IPS-20b (cell line): ENCODE results near the gene NCK2.

ENCODE experiments used
- H3K27ac ChIP-seq: one replicate; pipeline ENCODE4 v1.5.1; 2013; ENCODE audit warnings: low read length
- H3K27me3 ChIP-seq: 2 replicates; pipeline ENCODE4 v1.6.1; 2013; ENCODE audit warnings: mild to moderate bottlenecking, low read length, inconsistent platforms; ENCODE audit not compliant: insufficient read depth
- H3K36me3 ChIP-seq: 2 replicates; pipeline ENCODE4 v1.6.1; 2013; ENCODE audit warnings: low read depth, mild to moderate bottlenecking, inconsistent platforms, low read length, moderate library complexity; ENCODE audit not compliant: insufficient read depth
- H3K4me1 ChIP-seq: 2 replicates; pipeline ENCODE4 v1.6.1; 2013; ENCODE audit warnings: mild to moderate bottlenecking, control low read depth, inconsistent platforms, low read length, moderate library complexity; ENCODE audit not compliant: insufficient read depth
- H3K4me3 ChIP-seq: 2 replicates; pipeline ENCODE4 v1.5.1; 2013; ENCODE audit warnings: mild to moderate bottlenecking, low read length, inconsistent platforms
- H3K9ac ChIP-seq: 2 replicates; pipeline ENCODE4 v1.6.1; 2013; ENCODE audit warnings: low read depth, mild to moderate bottlenecking, inconsistent platforms, low read length, moderate library complexity
- H3K9me3 ChIP-seq: 2 replicates; pipeline ENCODE4 v1.6.1; 2013; ENCODE audit warnings: mild to moderate bottlenecking, low read depth, low read length, inconsistent platforms; ENCODE audit not compliant: insufficient read depth

NCK2 gene

GRCh38 chr2:105882920-105883435 lies 138.3 kb downstream of the NCK2 start:
- no peak overlapping the region for H3K27ac ChIP-seq
- H3K36me3 ChIP-seq: no peaks in the 10 kb centered on the region; the same call in none of the 2 replicates
- H3K9ac ChIP-seq: no peak overlapping the region
- H3K9me3 ChIP-seq: no peaks in the 10 kb centered on the region
- H3K4me1 ChIP-seq: no peaks in the 10 kb centered on the region; the same call in 1 of the 2 replicates
- H3K4me3 ChIP-seq: no peak overlapping the region
- H3K27me3 ChIP-seq: no peaks in the 10 kb centered on the region

- Histone ChIP-seq H3K27me3 (no peaks in the 10 kb centered on the region), H3K9me3 (peaks cover 10% of the 10 kb centered on the region), H3K4me1 (no peaks in the 10 kb centered on the region; the same call in 1 of the 2 replicates), H3K9ac (no peak overlapping the region), H3K36me3 (no peaks in the 10 kb centered on the region; the same call in none of the 2 replicates), H3K27ac (no peak overlapping the region), H3K4me3 (no peak overlapping the region)
These were observed 139.4 kb downstream of the NCK2 start for GRCh38 chr2:105883911-105884694.

DNA sequence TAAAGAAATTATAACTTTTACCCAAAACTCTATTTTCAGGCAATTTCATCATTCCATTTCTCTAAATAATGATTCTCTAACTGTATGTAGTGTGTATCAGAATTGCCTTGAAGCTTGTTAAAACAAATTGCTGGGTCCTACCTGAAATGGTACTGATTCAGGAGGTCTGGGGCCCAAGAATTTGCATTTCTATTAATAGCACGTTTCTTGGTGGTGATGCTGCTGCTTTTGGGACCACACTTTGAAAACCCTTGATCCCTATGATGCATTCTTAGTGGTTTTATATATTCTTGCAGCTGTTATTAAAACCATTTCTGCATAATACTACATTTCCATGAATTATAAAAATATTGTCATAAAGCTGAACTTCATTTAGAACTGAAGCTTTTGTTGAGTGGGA lies 140.7 kb downstream of the NCK2 start:
- Histone ChIP-seq H3K36me3 (no peaks in the 10 kb centered on the region; the same call in none of the 2 replicates), H3K27me3 (no peaks in the 10 kb centered on the region), H3K4me1 (no peaks in the 10 kb centered on the region; the same call in 1 of the 2 replicates), H3K27ac (no peak overlapping the region), H3K4me3 (no peak overlapping the region), H3K9ac (no peak overlapping the region), H3K9me3 (peaks cover 10% of the 10 kb centered on the region)

DNA sequence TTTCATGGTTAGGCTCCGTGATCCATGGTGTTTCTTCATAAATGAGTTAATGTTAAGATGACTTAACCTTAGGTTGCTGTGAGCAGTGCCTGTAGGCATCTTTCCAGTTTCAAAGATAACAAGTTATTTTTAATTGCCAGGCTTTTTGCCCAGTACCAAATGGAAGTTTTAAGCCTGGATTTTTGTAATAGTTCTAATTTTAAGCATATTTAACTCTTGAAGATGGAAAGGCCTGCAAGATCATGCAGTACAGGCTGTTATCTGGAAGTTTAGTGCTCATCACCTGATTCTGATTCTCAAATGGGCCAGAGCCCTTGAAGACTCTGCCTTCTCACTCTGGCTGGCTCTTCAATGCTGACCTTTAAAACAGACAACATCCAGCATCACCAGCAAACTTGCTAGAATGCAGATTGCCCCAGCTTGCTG lies 141.3 kb downstream of the NCK2 start:
- Histone ChIP-seq H3K9me3 (peaks cover 10% of the 10 kb centered on the region), H3K4me3 (no peak overlapping the region), H3K27me3 (no peaks in the 10 kb centered on the region), H3K9ac (no peak overlapping the region), H3K36me3 (no peaks in the 10 kb centered on the region; the same call in none of the 2 replicates), H3K4me1 (no peaks in the 10 kb centered on the region; the same call in 1 of the 2 replicates), H3K27ac (no peak overlapping the region)

DNA sequence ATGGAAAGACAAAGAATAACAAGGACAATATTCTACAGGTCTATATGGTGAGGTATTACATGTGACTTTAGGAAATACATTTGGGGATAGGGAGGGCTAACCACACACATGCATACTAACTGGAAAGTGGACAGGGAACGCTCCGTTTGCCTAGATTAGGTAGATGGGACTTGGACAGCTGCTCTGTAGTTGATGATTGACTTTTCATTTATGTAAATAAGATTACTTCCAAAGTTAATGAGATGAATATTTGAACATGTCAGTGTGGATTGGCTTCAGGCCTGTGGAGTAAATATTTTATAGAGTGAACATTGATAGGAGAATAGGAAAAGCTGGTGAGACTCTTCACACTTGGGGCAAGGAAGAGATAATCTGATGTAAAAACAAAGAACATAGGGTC lies 142.0 kb downstream of the NCK2 start:
- H3K4me1 ChIP-seq: no peaks in the 10 kb centered on the region; the same call in 1 of the 2 replicates
- no peak overlapping the region for H3K9ac ChIP-seq
- no peaks in the 10 kb centered on the region; the same call in none of the 2 replicates for H3K36me3 ChIP-seq
- H3K4me3 ChIP-seq: no peak overlapping the region
- H3K27ac ChIP-seq: no peak overlapping the region
- peaks cover 10% of the 10 kb centered on the region for H3K9me3 ChIP-seq
- no peaks in the 10 kb centered on the region for H3K27me3 ChIP-seq

GRCh38 chr2:105887256-105887655 lies 142.5 kb downstream of the NCK2 start:
- peaks cover 10% of the 10 kb centered on the region for H3K9me3 ChIP-seq
- H3K9ac ChIP-seq: no peak overlapping the region
- no peaks in the 10 kb centered on the region; the same call in 1 of the 2 replicates for H3K4me1 ChIP-seq
- H3K27me3 ChIP-seq: no peaks in the 10 kb centered on the region
- H3K4me3 ChIP-seq: no peak overlapping the region
- no peaks in the 10 kb centered on the region; the same call in none of the 2 replicates for H3K36me3 ChIP-seq
- no peak overlapping the region for H3K27ac ChIP-seq

DNA sequence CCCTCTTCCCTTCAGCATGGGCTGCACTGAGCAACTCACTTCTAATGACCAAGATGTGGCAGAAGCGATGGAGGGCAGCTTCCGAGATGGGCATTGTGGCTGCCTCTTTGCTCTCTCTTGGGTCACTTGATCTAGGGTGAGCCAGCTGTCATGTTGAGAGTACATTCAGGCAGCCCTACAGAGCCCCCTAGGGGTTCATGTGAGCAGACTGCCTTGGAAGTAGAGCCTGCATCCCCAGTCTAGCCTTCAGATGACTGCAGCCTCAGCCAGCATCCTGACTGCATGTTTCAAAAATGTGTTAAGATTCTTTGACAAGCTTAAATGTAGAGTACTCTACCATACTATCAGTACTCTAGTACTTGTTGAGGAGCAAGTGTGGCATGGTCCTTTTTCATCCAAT lies 143.9 kb downstream of the NCK2 start:
- Histone ChIP-seq H3K27me3 (no peaks in the 10 kb centered on the region), H3K4me3 (no peak overlapping the region), H3K9ac (no peak overlapping the region), H3K27ac (no peak overlapping the region), H3K36me3 (peaks cover 2% of the 10 kb centered on the region; the same call in 1 of the 2 replicates), H3K4me1 (no peaks in the 10 kb centered on the region; the same call in 1 of the 2 replicates), H3K9me3 (peaks cover 10% of the 10 kb centered on the region)

DNA sequence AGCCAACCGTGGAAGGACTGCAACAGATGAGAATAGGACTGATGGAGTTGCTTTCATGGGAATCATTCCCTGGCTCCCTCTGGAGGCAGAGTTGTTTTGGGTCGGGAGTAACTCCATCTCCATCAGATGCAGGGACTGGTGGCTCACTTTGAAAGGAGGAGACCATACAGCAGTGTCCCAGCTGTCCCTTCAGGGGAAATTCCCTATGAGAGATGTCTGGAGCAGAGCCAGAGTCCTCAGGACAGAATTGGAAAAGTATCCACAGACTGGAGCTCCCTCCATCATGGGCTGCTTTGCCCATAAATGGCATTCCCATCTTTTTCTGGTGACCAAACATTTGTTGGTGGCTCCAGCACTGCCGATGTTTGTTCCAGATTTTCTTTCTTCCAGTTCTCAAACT lies 144.3 kb downstream of the NCK2 start:
- Histone ChIP-seq H3K36me3 (peaks cover 6% of the 10 kb centered on the region; the same call in 1 of the 2 replicates), H3K27ac (no peak overlapping the region), H3K4me1 (no peaks in the 10 kb centered on the region; the same call in 1 of the 2 replicates), H3K4me3 (no peak overlapping the region), H3K27me3 (no peaks in the 10 kb centered on the region), H3K9me3 (peaks cover 10% of the 10 kb centered on the region), H3K9ac (no peak overlapping the region)

- Histone ChIP-seq H3K9me3 (peaks cover 10% of the 10 kb centered on the region), H3K36me3 (peaks cover 17% of the 10 kb centered on the region; the same call in 1 of the 2 replicates), H3K9ac (no peak overlapping the region), H3K4me3 (no peak overlapping the region), H3K27me3 (no peaks in the 10 kb centered on the region), H3K27ac (no peak overlapping the region), H3K4me1 (no peaks in the 10 kb centered on the region; the same call in 1 of the 2 replicates)
These were observed 145.4 kb downstream of the NCK2 start for GRCh38 chr2:105890111-105890510.

GRCh38 chr2:105890856-105891255 lies 146.1 kb downstream of the NCK2 start:
- no peak overlapping the region for H3K9ac ChIP-seq
- peaks cover 10% of the 10 kb centered on the region for H3K9me3 ChIP-seq
- no peaks in the 10 kb centered on the region; the same call in 1 of the 2 replicates for H3K4me1 ChIP-seq
- H3K36me3 ChIP-seq: peaks cover 18% of the 10 kb centered on the region; the same call in 1 of the 2 replicates
- H3K4me3 ChIP-seq: no peak overlapping the region
- H3K27me3 ChIP-seq: no peaks in the 10 kb centered on the region
- H3K27ac ChIP-seq: no peak overlapping the region

DNA sequence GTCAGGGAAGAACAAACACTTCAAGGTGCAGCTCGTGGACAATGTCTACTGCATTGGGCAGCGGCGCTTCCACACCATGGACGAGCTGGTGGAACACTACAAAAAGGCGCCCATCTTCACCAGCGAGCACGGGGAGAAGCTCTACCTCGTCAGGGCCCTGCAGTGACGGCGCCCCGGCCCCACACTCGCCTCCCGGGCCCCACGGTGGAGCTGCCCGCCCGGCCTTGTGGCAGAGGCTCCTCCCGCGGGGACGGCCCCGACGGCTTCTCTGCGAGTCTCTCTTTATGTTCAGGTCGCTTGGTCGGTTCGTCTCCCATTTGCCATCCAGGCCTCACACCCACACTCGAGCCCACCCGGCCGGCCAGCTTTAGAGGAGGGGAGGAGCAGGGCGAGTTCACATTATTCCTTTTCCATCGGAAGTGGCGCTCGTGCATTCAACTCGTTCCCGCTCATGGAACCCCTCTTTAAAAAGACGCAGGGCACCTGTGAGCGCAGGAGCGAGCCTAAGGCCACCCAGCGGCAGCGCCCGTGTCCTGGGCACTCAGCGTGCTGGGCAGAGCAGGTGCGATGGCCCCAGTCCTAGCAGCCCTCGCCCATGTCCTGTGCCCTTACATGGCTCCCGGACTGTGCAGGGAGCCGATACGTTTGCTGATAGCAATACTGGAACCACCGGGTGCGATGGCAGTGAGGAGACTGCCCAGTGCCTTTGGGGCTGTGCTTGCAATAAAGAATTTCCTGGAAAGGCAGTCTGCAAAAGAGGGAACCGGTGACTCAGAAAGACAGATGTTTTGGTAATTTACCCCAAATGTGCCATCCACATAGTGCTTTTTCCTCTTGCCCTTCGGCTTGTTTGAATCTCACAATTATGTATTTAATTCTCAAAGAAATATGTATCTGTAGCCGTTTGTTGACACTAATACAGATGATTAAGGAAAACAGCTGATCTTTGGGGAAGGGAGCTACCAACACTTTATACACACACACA lies 148.6 kb downstream of the NCK2 start:
- peaks cover 18% of the 10 kb centered on the region; the same call in 1 of the 2 replicates for H3K36me3 ChIP-seq
- H3K4me1 ChIP-seq: no peaks in the 10 kb centered on the region
- H3K9me3 ChIP-seq: peaks cover 11% of the 10 kb centered on the region
- no peaks in the 10 kb centered on the region for H3K27me3 ChIP-seq
- no peak overlapping the region for H3K4me3 ChIP-seq
- no peak overlapping the region for H3K9ac ChIP-seq
- no peak overlapping the region for H3K27ac ChIP-seq
